ENCODE data around the gene C2CD3. TPM values are rescaled to one million over a fixed set of nuclear protein-coding genes. Genes with fewer than 3 reads are reported as not detected.

C2CD3 gene
- total RNA-seq, 1 donor from 2014 or later: 25.2 TPM

- H3K36me3 Mint-ChIP-seq (ENCODE audit: unreplicated experiment): peaks cover 48% of the 10 kb centered on the region
- H3K4me3 Mint-ChIP-seq (ENCODE audit: unreplicated experiment): no peak overlapping the region
- DNase-seq (ENCODE audit: extremely low spot score, unreplicated experiment): no peak
- no peaks in the 10 kb centered on the region for H3K27me3 Mint-ChIP-seq (ENCODE audit: unreplicated experiment)
- H3K4me1 Mint-ChIP-seq (ENCODE audit: unreplicated experiment): no peaks in the 10 kb centered on the region
- no peak overlapping the region for H3K27ac Mint-ChIP-seq (ENCODE audit: unreplicated experiment)
- no peaks in the 10 kb centered on the region for H3K9me3 Mint-ChIP-seq (ENCODE audit: unreplicated experiment)
- no peak for TF ChIP-seq CTCF (IDR thresholded peaks at IDR 0.05)
Observed at GRCh38 chr11:74081428-74081827, 89.4 kb downstream of the C2CD3 start.

- no peak overlapping the region for H3K27ac Mint-ChIP-seq (ENCODE audit: unreplicated experiment)
- DNase-seq (ENCODE audit: extremely low spot score, unreplicated experiment): no peak
- H3K4me1 Mint-ChIP-seq (ENCODE audit: unreplicated experiment): no peaks in the 10 kb centered on the region
- H3K36me3 Mint-ChIP-seq (ENCODE audit: unreplicated experiment): peaks cover 40% of the 10 kb centered on the region
- no peaks in the 10 kb centered on the region for H3K9me3 Mint-ChIP-seq (ENCODE audit: unreplicated experiment)
- no peak for TF ChIP-seq CTCF (IDR thresholded peaks at IDR 0.05)
- no peaks in the 10 kb centered on the region for H3K27me3 Mint-ChIP-seq (ENCODE audit: unreplicated experiment)
- no peak overlapping the region for H3K4me3 Mint-ChIP-seq (ENCODE audit: unreplicated experiment)
Observed at GRCh38 chr11:74077193-74077592, 93.6 kb downstream of the C2CD3 start.

GRCh38 chr11:74072721-74073120, 98.1 kb downstream of the C2CD3 start:
- Mint-ChIP-seq H3K36me3 (ENCODE audit: unreplicated experiment) (peaks cover 41% of the 10 kb centered on the region), H3K4me3 (ENCODE audit: unreplicated experiment) (no peak overlapping the region), H3K4me1 (ENCODE audit: unreplicated experiment) (peaks cover 9% of the 10 kb centered on the region), H3K27ac (ENCODE audit: unreplicated experiment) (no peak overlapping the region), H3K9me3 (ENCODE audit: unreplicated experiment) (no peaks in the 10 kb centered on the region), H3K27me3 (ENCODE audit: unreplicated experiment) (no peaks in the 10 kb centered on the region)
- no peak for TF ChIP-seq CTCF (IDR thresholded peaks at IDR 0.05)
- DNase-seq (ENCODE audit: extremely low spot score, unreplicated experiment): no peak

- Mint-ChIP-seq H3K9me3 (ENCODE audit: unreplicated experiment) (no peaks in the 10 kb centered on the region), H3K36me3 (ENCODE audit: unreplicated experiment) (peaks cover 39% of the 10 kb centered on the region), H3K27me3 (ENCODE audit: unreplicated experiment) (no peaks in the 10 kb centered on the region), H3K4me3 (ENCODE audit: unreplicated experiment) (no peak overlapping the region), H3K4me1 (ENCODE audit: unreplicated experiment) (peaks cover 9% of the 10 kb centered on the region), H3K27ac (ENCODE audit: unreplicated experiment) (no peak overlapping the region)
- no peak for DNase-seq (ENCODE audit: extremely low spot score, unreplicated experiment)
- no peak for TF ChIP-seq CTCF (IDR thresholded peaks at IDR 0.05)
Observed at GRCh38 chr11:74072286-74072685, 98.5 kb downstream of the C2CD3 start.

DNA sequence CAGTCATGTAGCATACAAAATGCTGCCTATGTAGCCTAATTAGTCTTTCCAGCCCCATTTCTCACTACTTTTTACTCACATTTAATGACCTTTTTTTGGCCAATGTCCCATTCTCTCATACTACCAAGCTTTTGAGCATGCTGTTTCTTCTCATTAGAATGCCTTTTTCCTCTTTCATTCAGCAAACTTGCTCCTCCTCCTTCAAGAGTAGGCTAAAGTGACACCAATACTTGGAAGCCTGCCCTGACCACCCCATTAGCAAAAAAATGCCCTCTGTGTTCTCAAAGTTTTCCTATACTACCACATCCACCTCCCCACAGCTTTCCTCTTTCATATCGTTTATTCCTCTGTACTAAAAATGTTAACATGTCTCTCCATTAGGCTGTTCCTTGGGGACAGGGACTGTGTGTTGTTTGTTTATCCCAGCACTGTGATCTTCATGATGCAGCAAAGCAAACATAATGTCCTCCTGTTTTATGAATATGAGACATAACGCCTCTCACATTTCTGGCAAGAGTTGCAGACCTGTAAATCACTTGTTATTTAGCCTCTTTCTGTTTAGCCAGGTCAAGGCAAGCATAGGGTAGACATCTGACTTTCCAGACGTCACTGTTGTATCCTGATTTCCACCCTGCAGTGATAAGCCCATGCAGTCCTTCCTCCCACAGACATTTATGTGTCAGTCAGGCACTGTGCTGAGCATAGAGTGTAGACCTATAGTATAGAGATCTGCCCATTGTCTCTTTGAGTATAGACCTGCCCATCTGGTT, 99.9 kb downstream of the C2CD3 start:
- Mint-ChIP-seq H3K4me3 (ENCODE audit: unreplicated experiment) (no peak overlapping the region), H3K4me1 (ENCODE audit: unreplicated experiment) (peaks cover 21% of the 10 kb centered on the region), H3K27ac (ENCODE audit: unreplicated experiment) (no peak overlapping the region), H3K36me3 (ENCODE audit: unreplicated experiment) (peaks cover 37% of the 10 kb centered on the region), H3K27me3 (ENCODE audit: unreplicated experiment) (no peaks in the 10 kb centered on the region), H3K9me3 (ENCODE audit: unreplicated experiment) (no peaks in the 10 kb centered on the region)
- no peak for TF ChIP-seq CTCF (IDR thresholded peaks at IDR 0.05)
- DNase-seq (ENCODE audit: extremely low spot score, unreplicated experiment): no peak

All from osteocyte (in vitro differentiated cells).